PFSK-1 (cell line): Measurements from ENCODE around the gene NLRC3.

Experiments
- POLR2AphosphoS5 ChIP-seq: IDR thresholded peaks from 2 replicates; pipeline ENCODE4 v1.6.1; 2012; ENCODE audit warnings: low read depth, mild to moderate bottlenecking, control low read depth, low read length, moderate library complexity
- REST ChIP-seq, 2 experiments: IDR thresholded peaks; 2 replicates each; pipeline versions ENCODE4 v1.6.1 to v1.8.0; 2011 to 2012; ENCODE audit warnings: low read depth in 2 of 2, low read length in 2 of 2, control low read depth in 1 of 2, inconsistent platforms in 1 of 2, mild to moderate bottlenecking in 1 of 2, moderate library complexity in 1 of 2; ENCODE audit not compliant: insufficient read depth in 1 of 2
- SIN3A ChIP-seq: IDR thresholded peaks from 2 replicates; pipeline ENCODE4 v1.6.1; 2012; ENCODE audit warnings: mild to moderate bottlenecking, low read length, moderate library complexity, borderline replicate concordance; ENCODE audit not compliant: insufficient read depth
- TAF1 ChIP-seq: IDR thresholded peaks from 2 replicates; pipeline ENCODE4 v1.6.1; 2012; ENCODE audit warnings: low read length, control low read depth, borderline replicate concordance; ENCODE audit not compliant: insufficient read depth

GRCh38 chr16:3612510-3613466 is 35.6 kb upstream of the NLRC3 start:
- no peak for TF ChIP-seq REST (IDR thresholded peaks at IDR 0.05; ENCODE audit: insufficient read depth in 1 of 2, low read depth in 2 of 2, low read length in 2 of 2)
- no peak for TF ChIP-seq POLR2AphosphoS5
- no peak for TF ChIP-seq TAF1
- TF ChIP-seq SIN3A: no peak
